H1 (cell line): Measurements from ENCODE around the gene PXMP4. TPM values are rescaled to one million over a fixed set of nuclear protein-coding genes. Genes with fewer than 3 reads are reported as not detected.
A peak's percentile ranks its signal among the peaks of the same experiment; 100 is the strongest.

Experiments used
- CTCF ChIA-PET: fragments of 300-600 bp; sonication (Branson Sonifier 250); formaldehyde crosslinking; loops from one replicate; lab custom pipeline; 2021; ENCODE audit not compliant: partially characterized antibody; lab: Charles Lee
- POLR2A ChIA-PET: fragments of 300-600 bp; sonication (Branson Sonifier 250); formaldehyde crosslinking; loops from one replicate; lab custom pipeline; 2021; ENCODE audit warnings: inconsistent platforms; ENCODE audit not compliant: partially characterized antibody; lab: Charles Lee
- DNase-seq, 2 experiments: peaks; one replicate each; pipeline versions ENCODE4 v3.0.0 to v3.0.0-alpha.2; 2010 to 2022; ENCODE audit warnings: low spot score in 2 of 2, low read depth in 1 of 2, mixed read lengths in 1 of 2
- FAIRE-seq: peaks from 2 replicates; lab custom pipeline; 2011; peaks lifted over from hg19 to GRCh38; lab: Jason Lieb, UNC
- H2AFZ ChIP-seq: 2 replicates; pipeline ENCODE4 v1.8.1; 2012; ENCODE audit warnings: low read length, inconsistent platforms
- H2AK5ac ChIP-seq: 2 replicates; pipeline ENCODE4 v1.6.1; 2013; ENCODE audit warnings: low read depth, low read length
- H2BK120ac ChIP-seq: replicated peaks from 2 replicates; pipeline ENCODE3; 2013; ENCODE audit warnings: low read depth, low read length, inconsistent platforms
- H2BK12ac ChIP-seq: 2 replicates; pipeline ENCODE4 v1.6.1; 2013; ENCODE audit warnings: low read depth, low read length
- H2BK15ac ChIP-seq: 2 replicates; pipeline ENCODE4 v1.6.1; 2013; ENCODE audit warnings: low read length
- H2BK20ac ChIP-seq: 2 replicates; pipeline ENCODE4 v1.6.1; 2013; ENCODE audit warnings: low read length
- H2BK5ac ChIP-seq: 2 replicates; pipeline ENCODE4 v1.6.1; 2013; ENCODE audit warnings: low read depth, low read length
- H3K14ac ChIP-seq: 2 replicates; pipeline ENCODE4 v1.6.1; 2013; ENCODE audit warnings: inconsistent platforms; ENCODE audit not compliant: insufficient read length
- H3K18ac ChIP-seq: 2 replicates; pipeline ENCODE4 v1.6.1; 2013; ENCODE audit warnings: low read length; ENCODE audit errors: extremely low read depth
- H3K23ac ChIP-seq: 2 replicates; pipeline ENCODE4 v1.6.1; 2013; ENCODE audit warnings: inconsistent platforms; ENCODE audit not compliant: insufficient read length
- H3K23me2 ChIP-seq: 2 replicates; pipeline ENCODE4 v1.6.1; 2013; ENCODE audit warnings: low read depth, low read length
- H3K27ac ChIP-seq: 2 replicates; pipeline ENCODE4 v1.6.1; 2011; ENCODE audit warnings: low read depth, low read length, inconsistent platforms
- H3K27me3 ChIP-seq, 4 experiments: replicated peaks in 1 of 4; 1 replicate in 1 of 4; 2 replicates in 3 of 4; pipeline versions ENCODE4 v1.6.1 to v1.8.1; 2011 to 2013; ENCODE audit warnings: low read length in 3 of 4, mild to moderate bottlenecking in 3 of 4, inconsistent platforms in 2 of 4, mixed read lengths in 2 of 4, moderate library complexity in 1 of 4; ENCODE audit not compliant: control insufficient read depth in 3 of 4, insufficient read depth in 3 of 4; ENCODE audit errors: extremely low read depth in 1 of 4
- H3K36me3 ChIP-seq, 4 experiments: 2 replicates each; pipeline versions ENCODE4 v1.6.1 to v1.8.1; 2011 to 2013; ENCODE audit warnings: mild to moderate bottlenecking in 4 of 4, low read length in 3 of 4, moderate library complexity in 2 of 4, control low read depth in 1 of 4, inconsistent platforms in 1 of 4; ENCODE audit not compliant: insufficient read depth in 4 of 4, control insufficient read depth in 2 of 4
- H3K4ac ChIP-seq: replicated peaks from 2 replicates; pipeline ENCODE3; 2013; ENCODE audit warnings: low read length, low read depth, mixed read lengths, inconsistent platforms; ENCODE audit not compliant: insufficient read length
- H3K4me1 ChIP-seq, 4 experiments: replicated peaks in 1 of 4; 1 replicate in 1 of 4; 2 replicates in 3 of 4; pipeline versions ENCODE4 v1.6.1 to v1.8.1; 2011 to 2013; ENCODE audit warnings: low read length in 3 of 4, inconsistent platforms in 2 of 4, mixed read lengths in 1 of 4; ENCODE audit not compliant: insufficient read depth in 4 of 4, control insufficient read depth in 3 of 4
- H3K4me2 ChIP-seq, 2 experiments: 2 replicates each; pipeline versions ENCODE4 v1.6.1 to v1.8.1; 2011 to 2013; ENCODE audit warnings: low read depth in 2 of 2, low read length in 2 of 2, control low read depth in 1 of 2, inconsistent platforms in 1 of 2, mild to moderate bottlenecking in 1 of 2; ENCODE audit not compliant: insufficient read depth in 1 of 2
- H3K4me3 ChIP-seq, 4 experiments: fragments of 200-600, 300-600 bp in 1 of 4; sonication (generic), shearing (Covaris generic), sonication (Bioruptor Twin) in 1 of 4; 2 replicates each; pipeline versions ENCODE4 v1.5.1 to v1.8.1; 2011 to 2016; ENCODE audit warnings: low read length in 4 of 4, low read depth in 3 of 4, control low read depth in 2 of 4, inconsistent platforms in 2 of 4, mild to moderate bottlenecking in 2 of 4, mixed read lengths in 1 of 4, moderate library complexity in 1 of 4; ENCODE audit not compliant: insufficient read depth in 2 of 4; ENCODE audit errors: extremely low read depth in 1 of 4
- H3K56ac ChIP-seq: replicated peaks from 2 replicates; pipeline ENCODE3; 2013; ENCODE audit warnings: low read depth, mild to moderate bottlenecking, mixed read lengths, low read length, inconsistent platforms; ENCODE audit not compliant: insufficient read length
- H3K79me1 ChIP-seq: 2 replicates; pipeline ENCODE4 v1.6.1; 2013; ENCODE audit warnings: low read depth, low read length, control low read depth
- H3K79me2 ChIP-seq, 2 experiments: 2 replicates each; pipeline versions ENCODE4 v1.6.1 to v1.8.1; 2012 to 2013; ENCODE audit warnings: low read length in 2 of 2, mild to moderate bottlenecking in 2 of 2, inconsistent platforms in 1 of 2; ENCODE audit not compliant: insufficient read depth in 2 of 2, control insufficient read depth in 1 of 2
- H3K9ac ChIP-seq, 4 experiments: replicated peaks in 1 of 4; 1 replicate in 1 of 4; 2 replicates in 3 of 4; pipeline versions ENCODE4 v1.6.1 to v1.8.1; 2011 to 2013; ENCODE audit warnings: low read depth in 3 of 4, low read length in 3 of 4, control low read depth in 2 of 4, mild to moderate bottlenecking in 2 of 4, moderate library complexity in 2 of 4, inconsistent platforms in 1 of 4; ENCODE audit errors: extremely low read depth in 1 of 4
- H3K9me3 ChIP-seq, 2 experiments: 2 replicates each; pipeline versions ENCODE4 v1.6.1 to v1.8.1; 2012 to 2013; ENCODE audit warnings: mild to moderate bottlenecking in 2 of 2, moderate library complexity in 2 of 2, control low read depth in 1 of 2, inconsistent platforms in 1 of 2, low read depth in 1 of 2, low read length in 1 of 2, mixed read lengths in 1 of 2; ENCODE audit not compliant: insufficient read depth in 2 of 2
- H4K20me1 ChIP-seq, 2 experiments: replicated peaks in 1 of 2; 2 replicates each; pipeline versions ENCODE3 to v1.8.1; 2011 to 2013; ENCODE audit warnings: inconsistent platforms in 2 of 2, low read length in 2 of 2, mild to moderate bottlenecking in 1 of 2; ENCODE audit not compliant: insufficient read depth in 2 of 2, control insufficient read depth in 1 of 2
- H4K5ac ChIP-seq: 2 replicates; pipeline ENCODE4 v1.6.1; 2013; ENCODE audit warnings: low read length, low read depth, mixed read lengths, inconsistent platforms; ENCODE audit not compliant: insufficient read length
- H4K8ac ChIP-seq: 2 replicates; pipeline ENCODE4 v1.8.0; 2013; ENCODE audit warnings: mild to moderate bottlenecking, moderate library complexity, low read length, inconsistent platforms; ENCODE audit not compliant: insufficient read depth; ENCODE audit errors: extremely low read depth
- H4K91ac ChIP-seq: replicated peaks from 2 replicates; pipeline ENCODE3; 2013; ENCODE audit warnings: low read length, mixed read lengths, inconsistent platforms; ENCODE audit not compliant: insufficient read length
- BCL11A ChIP-seq, 2 experiments: IDR thresholded peaks; one replicate each; pipeline ENCODE4 v1.6.1; 2011; ENCODE audit warnings: low read depth in 2 of 2, low read length in 2 of 2, mild to moderate bottlenecking in 2 of 2
- GABPA ChIP-seq: IDR thresholded peaks from 2 replicates; pipeline ENCODE4 v1.6.1; 2011; ENCODE audit warnings: mild to moderate bottlenecking, low read length, moderate library complexity, borderline replicate concordance; ENCODE audit not compliant: insufficient read depth
- NANOG ChIP-seq: IDR thresholded peaks from 2 replicates; pipeline ENCODE4 v1.6.1; 2011; ENCODE audit warnings: low read length, low read depth, mild to moderate bottlenecking, inconsistent platforms; ENCODE audit not compliant: insufficient read depth, poor library complexity, severe bottlenecking
- POLR2A ChIP-seq, 2 experiments: IDR thresholded peaks; 1 replicate in 1 of 2; 2 replicates in 1 of 2; pipeline ENCODE4 v1.6.1; 2011; ENCODE audit warnings: low read depth in 2 of 2, low read length in 2 of 2, mild to moderate bottlenecking in 2 of 2; ENCODE audit errors: control extremely low read depth in 1 of 2
- POLR2AphosphoS5 ChIP-seq: IDR thresholded peaks from 2 replicates; pipeline ENCODE4 v1.6.1; 2011; ENCODE audit warnings: low read depth, low read length
- POU5F1 ChIP-seq: IDR thresholded peaks from 2 replicates; pipeline ENCODE4 v1.6.1; 2011; ENCODE audit warnings: low read depth, mild to moderate bottlenecking, low read length, moderate library complexity
- RFX5 ChIP-seq: IDR thresholded peaks from 2 replicates; pipeline ENCODE4 v1.6.1; 2011; ENCODE audit warnings: low read depth, low read length, improper control_type of control experiment, borderline replicate concordance
- SP2 ChIP-seq: IDR thresholded peaks from 2 replicates; pipeline ENCODE4 v1.6.1; 2012; ENCODE audit warnings: mild to moderate bottlenecking, low read length, inconsistent platforms
- TBP ChIP-seq: IDR thresholded peaks from 2 replicates; pipeline ENCODE4 v1.6.1; 2011; ENCODE audit warnings: low read depth, low read length, improper control_type of control experiment
- WGBS, 2 experiments: shearing (Covaris generic) in 1 of 2; methylation state at CpG; one replicate each; pipeline versions ENCODE4 v1.1.6 to v1.1.7; 2013 to 2015; ENCODE audit warnings: low lambda C conversion rate in 2 of 2, mixed read lengths in 2 of 2, inconsistent platforms in 1 of 2, low coverage in 1 of 2, missing lambda C conversion rate in 1 of 2; ENCODE audit not compliant: insufficient replicate concordance in 2 of 2, insufficient coverage in 1 of 2, insufficient read length in 1 of 2; ENCODE audit errors: extremely low coverage in 1 of 2, missing lambda C conversion rate in 1 of 2; 5-methylcytosine and 5-hydroxymethylcytosine counted together
- polyA plus RNA-seq, 7 experiments: library from polyadenylated mRNA; depleted of rRNA in 3 of 7; stranded (reverse) in 5 of 7; unstranded in 2 of 7; fragments of >200 nt in 5 of 7; fragments of 200-250 nt in 2 of 7; gene quantifications; 1 replicate in 5 of 7; 2 replicates in 1 of 7; 4 replicates in 1 of 7; pipeline versions ENCODE4 v1.2.1 to v1.2.3, GENCODE V29; 2011 to 2013; ENCODE audit warnings: missing spikeins in 2 of 7, mixed read lengths in 2 of 7
- total RNA-seq: library from RNA; stranded (reverse); fragmentation: NEBNext Ultra II Directional; extraction: Animal tissue kit (Norgen Biotek cat#: 25700); gene quantifications from 2 replicates; pipeline ENCODE4 v1.2.1, GENCODE V29; 2021

Gene PXMP4
- total and polyA plus RNA-seq, 2 of the 8 experiments (the other 6 are each of a cell fraction or from before 2014, with no cell fraction given) = 3.3 to 3.4 TPM

DNA sequence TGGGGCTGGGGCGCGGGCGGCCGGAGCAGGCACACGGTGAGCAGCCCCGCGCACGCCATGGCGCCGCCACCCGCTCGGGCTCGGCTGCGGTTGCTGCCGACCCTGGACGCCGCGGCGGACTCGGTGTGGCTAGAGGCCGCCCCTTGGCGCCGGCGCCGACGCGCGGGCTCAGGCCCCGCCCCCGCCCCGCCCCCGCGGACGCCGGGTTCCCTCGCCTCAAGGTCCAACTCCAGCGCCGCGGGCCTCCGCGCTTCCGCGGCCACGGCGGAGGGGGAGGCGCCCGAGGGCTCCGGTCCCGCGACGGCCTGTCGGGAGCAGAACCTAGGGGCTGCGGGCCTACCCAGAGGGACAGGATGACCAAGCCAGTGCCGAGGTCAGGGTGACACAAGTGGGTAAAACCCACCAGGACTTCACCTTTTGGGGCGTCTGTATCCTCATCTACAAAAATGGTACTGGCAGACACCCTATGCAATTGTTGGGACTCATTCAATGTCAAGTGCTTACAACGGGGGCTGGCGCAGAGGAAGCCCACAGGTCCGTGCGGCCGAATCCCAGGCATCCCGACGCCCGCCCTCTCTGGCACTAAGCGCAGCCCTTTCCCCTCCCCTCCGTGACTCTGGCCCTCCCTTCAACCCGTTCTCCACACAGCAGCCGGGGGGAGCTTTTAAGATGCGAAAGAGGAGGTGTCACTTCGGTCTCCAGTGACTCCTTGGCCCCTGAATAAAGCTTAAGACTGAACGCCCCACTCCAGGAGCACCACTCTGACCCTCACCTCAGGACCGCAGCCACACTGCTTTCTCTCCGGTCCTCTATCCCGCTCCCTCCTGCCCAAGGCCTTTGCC lies 45.6 kb downstream of the PXMP4 start, which contains the start of gene NECAB3:
Gene NECAB3, minus strand, starts transcription at position 135 of the 842 bp plus-strand sequence. Its CDS starts 76 bp downstream, at position 59.
- peaks cover 15 to 26% (median 25%) of the 10 kb centered on the region in 4 experiments; a peak in 6 of 8 replicates for H3K36me3 ChIP-seq
- H3K9me3 ChIP-seq = no peaks in the 10 kb centered on the region
- no peaks in the 10 kb centered on the region; the same call in 1 of the 2 replicates for H3K79me1 ChIP-seq
- CTCF ChIA-PET = interaction anchor here (1.2 to 1.4 kb wide), 4 partner anchors 10 to 75 kb away, joined by 3 to 4 read pairs (median 4); no protein-coding TSS in a partner anchor
- H4K8ac ChIP-seq = peak within 1 kb of the TSS; percentile 92
- H3K14ac ChIP-seq = no peak within 1 kb of the TSS
- no peaks in the 10 kb centered on the region for H3K27me3 ChIP-seq
- POLR2A ChIA-PET = interaction anchor here (0.6 to 17.9 kb wide), 9 partner anchors 5 to 446 kb away, joined by 3 to 245 read pairs (median 6); partner anchors contain the start of genes ACTL10, C20orf144, E2F1 and NECAB3
- peak within 1 kb of the TSS; percentile 87 for H3K4ac ChIP-seq
- H3K9ac ChIP-seq = peak within 1 kb of the TSS; percentile 34 to 75 (median 65)
- H2BK15ac ChIP-seq = peak within 1 kb of the TSS; percentile 46; the same call in 1 of the 2 replicates
- peak within 1 kb of the TSS; percentile 89 for H4K91ac ChIP-seq
- peaks cover 13% of the 10 kb centered on the region for H3K23me2 ChIP-seq
- peak within 1 kb of the TSS; percentile 52 to 77 (median 70) for H3K4me3 ChIP-seq
- peak within 1 kb of the TSS; percentile 32 for H4K5ac ChIP-seq
- WGBS, 2 experiments = 3% methylated on average over 31 of the region's 73 CpGs; no CpG with 5 or more reads in 1 of the 2 experiments
- H2BK120ac ChIP-seq = no peak within 1 kb of the TSS
- no peak for FAIRE-seq
- H3K56ac ChIP-seq = peak within 1 kb of the TSS; percentile 72
- H3K79me2 ChIP-seq = no peaks in the 10 kb centered on the region
- H2AFZ ChIP-seq = 0 out of 2 replicates have a peak within 1 kb of the TSS, but pooled peaks have one; percentile 12
- H3K4me1 ChIP-seq = peaks cover 0 to 22% (median 11%) of the 10 kb centered on the region in 4 experiments; a peak in 4 of 7 replicates
- H4K20me1 ChIP-seq = peaks cover 3 to 30% of the 10 kb centered on the region in 2 experiments
- no peak within 1 kb of the TSS for H2BK20ac ChIP-seq
- H3K4me2 ChIP-seq = peak within 1 kb of the TSS; percentile 85 to 97
- H3K23ac ChIP-seq = no peak within 1 kb of the TSS
- H2BK5ac ChIP-seq = 0 out of 2 replicates have a peak within 1 kb of the TSS, but pooled peaks have one; percentile 18
- H3K27ac ChIP-seq = no peak within 1 kb of the TSS; the same call in 1 of the 2 replicates
- DNase-seq = peak in 1 of 2 experiments; percentile 87
- peak within 1 kb of the TSS; percentile 55; the same call in 1 of the 2 replicates for H2BK12ac ChIP-seq
- H2AK5ac ChIP-seq = peak within 1 kb of the TSS; percentile 71; the same call in 1 of the 2 replicates
- H3K18ac ChIP-seq = peak within 1 kb of the TSS; percentile 32; the same call in 1 of the 2 replicates
- TF ChIP-seq BCL11A (IDR thresholded peaks at IDR 0.05; ENCODE audit: low read depth in 2 of 2, low read length in 2 of 2) (no peak), POLR2A (IDR thresholded peaks at IDR 0.05; ENCODE audit: control extremely low read depth in 1 of 2, low read depth in 2 of 2, low read length in 2 of 2) (peak; percentile 4 to 31), TBP (peak; percentile 13; the same call in 1 of the 2 replicates), GABPA (no peak), POLR2AphosphoS5 (0 out of 2 replicates have a peak, but pooled peaks have one; percentile 44), SP2 (no peak), RFX5 (no peak), NANOG (no peak), POU5F1 (no peak)
